Anterior cingulate cortex (tissue), 58 donors: ENCODE data around the gene MRFAP1L1.
"Not testable (repeated sequence)": the region's sequence is repeated elsewhere in the genome, so short reads cannot be mapped to it uniquely, and the experiment has no call there.

ENCODE experiments used
- DNase-seq, 58 donors: peaks; one replicate each; lab custom pipeline; 2025; lab: John Stamatoyannopoulos, UW

The MRFAP1L1 gene

DNA sequence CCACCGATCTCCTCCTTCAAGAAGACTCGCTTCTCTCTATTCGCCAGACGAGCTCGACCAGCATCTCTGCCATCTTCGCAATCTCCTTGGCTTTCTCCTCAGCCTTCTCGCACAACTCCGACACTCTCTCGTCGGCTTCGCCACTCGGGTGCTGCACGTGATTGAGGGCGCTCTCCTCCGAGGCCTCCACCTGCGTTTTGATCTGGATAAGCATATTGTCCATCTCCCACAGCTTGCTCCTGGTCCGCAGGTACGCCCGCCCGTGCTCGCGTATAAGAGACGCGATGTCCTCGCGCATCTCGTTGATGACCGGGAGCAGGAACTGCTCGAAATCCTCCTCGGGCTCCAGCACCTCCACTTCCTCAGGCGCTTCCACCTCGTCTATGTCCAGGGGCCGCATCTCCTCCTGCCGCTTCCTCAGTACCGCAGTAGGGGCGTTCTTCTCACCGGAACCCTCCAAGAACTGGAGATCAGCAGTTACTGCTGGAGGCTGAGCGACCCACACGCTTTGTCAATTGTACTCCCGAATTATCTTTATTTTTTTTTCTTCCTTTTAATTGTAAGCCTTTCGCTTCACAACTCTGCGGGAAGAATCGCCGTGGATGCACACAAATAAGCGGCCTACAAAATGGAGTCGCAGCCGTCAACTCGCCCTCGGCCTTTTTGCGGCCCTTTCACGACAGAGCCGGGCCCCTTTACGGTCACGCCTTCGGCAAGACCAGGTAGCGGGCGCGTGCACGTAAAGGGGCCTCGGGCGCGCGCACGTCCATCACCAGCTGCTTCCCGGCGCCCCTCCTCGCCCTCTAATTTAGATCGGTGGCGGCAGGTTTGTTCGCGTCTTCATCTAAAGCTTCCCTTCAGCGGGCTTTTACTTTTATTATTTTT lies at the start of gene MRFAP1L1:
Gene MRFAP1L1 (minus strand): TSS at position 636 of the 885 bp plus-strand sequence. CDS start 236 bp downstream, at position 400.
- DNase-seq: peak; percentile 48 to 96 (median 90)

DNA sequence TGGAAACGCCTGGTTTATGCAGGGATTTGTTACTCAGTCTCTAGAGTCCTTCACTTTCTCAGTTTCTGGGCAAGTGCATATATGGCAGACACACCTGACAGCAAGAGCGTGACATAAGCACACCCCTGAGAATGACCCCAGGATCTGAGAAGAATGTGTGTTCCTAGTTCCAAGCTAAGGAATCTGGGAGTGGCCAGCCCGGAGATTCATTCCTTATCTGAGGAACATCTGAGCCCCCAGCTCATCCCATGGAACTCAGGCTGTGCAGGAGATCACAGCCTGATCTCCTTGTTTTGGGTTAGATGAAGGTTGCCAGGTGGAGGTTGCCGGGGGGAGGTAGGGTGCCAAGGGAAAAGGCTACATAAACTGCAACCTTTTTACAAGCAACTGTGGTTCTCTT lies 49.1 kb upstream of the MRFAP1L1 start:
- DNase-seq: no peak

DNA sequence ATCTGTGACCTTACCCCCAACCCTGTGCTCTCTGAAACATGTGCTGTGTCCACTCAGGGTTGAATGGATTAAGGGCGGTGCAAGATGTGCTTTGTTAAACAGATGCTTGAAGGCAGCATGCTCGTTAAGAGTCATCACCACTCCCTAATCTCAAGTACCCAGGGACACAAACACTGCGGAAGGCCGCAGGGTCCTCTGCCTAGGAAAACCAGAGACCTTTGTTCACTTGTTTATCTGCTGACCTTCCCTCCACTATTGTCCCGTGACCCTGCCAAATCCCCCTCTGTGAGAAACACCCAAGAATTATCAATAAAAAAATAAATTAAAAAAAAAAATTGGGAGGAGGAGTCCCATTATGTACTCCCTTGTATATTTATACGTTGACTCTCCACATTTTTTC lies 46.7 kb upstream of the MRFAP1L1 start:
- DNase-seq: not testable (repeated sequence)

DNA sequence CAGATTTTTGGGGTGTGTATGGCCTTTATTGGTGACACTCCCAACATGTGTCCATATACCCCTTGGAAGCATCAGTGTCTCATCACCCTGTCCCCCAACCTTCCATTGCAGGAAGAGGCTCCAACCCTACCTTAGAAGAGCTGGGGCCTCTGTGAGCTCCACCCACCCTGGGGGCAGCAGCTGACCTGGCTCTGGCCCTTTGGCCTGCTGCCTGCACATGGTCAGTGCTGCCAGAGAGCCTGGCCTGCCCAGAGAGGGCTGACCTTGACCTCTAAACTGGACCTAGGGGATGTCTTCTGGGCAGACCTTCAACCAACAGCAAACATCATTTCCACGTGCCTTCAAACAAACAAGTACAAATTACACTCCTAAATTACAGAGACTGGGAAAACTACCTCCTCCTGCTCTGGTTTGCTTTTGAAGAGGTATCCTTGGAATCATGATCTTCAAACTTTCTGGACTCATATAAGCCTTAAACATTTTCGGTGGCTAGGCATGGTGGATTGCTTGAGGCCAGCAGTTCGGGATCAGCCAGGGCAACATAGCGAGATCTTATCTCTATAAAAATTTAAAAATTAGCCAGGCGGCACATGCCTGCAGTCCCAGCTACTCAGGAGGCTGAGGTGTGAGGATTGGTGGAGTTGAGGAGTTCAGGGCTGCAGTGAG lies 45.6 kb upstream of the MRFAP1L1 start:
- DNase-seq: no peak

DNA sequence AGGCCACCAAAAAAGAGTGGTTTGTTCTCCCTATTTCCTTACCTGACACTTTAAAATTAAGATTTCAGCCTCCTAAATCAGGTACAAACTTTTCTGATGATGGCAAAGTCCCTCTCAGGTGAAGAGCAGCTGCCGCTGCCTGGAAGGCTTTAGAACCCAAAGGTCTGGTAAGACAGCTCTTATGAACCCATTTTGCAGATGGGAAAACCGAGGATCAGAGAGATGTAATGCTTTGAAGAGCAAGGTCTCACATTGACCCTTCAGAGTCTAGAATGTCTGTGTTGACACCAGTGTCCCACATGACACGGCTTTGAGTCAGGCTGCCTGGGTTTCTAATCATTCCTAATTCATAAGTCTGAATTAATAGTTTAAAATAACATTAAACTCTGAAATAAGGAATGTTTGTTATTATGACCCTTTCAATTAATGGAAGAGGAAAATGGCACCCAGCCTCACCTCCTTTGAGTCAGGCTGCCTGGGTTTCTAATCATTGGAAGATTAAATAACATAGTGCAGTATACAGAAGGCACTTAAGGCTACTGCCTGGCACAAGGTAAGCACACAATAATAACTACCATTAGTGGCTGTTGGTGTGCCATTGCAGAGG lies 44.9 kb upstream of the MRFAP1L1 start:
- DNase-seq: no peak

DNA sequence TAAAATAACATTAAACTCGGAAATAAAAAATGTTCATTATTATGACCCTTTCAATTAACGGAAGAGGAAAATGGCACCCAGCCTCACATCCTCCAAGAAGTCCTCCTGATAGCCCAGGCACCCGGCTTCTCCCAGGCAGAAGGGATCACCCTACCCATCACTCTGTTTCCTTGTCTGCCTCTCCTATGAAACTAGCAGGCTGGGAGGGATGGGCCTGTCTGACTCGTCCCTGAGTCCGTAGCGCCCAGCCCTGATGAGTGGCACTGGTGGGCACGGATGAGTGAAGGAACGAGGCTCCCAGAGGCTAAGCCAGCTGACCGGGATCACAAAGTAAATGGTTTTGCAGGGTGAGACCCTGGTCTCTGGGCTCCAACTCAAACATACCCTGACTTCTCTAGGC lies 44.2 kb upstream of the MRFAP1L1 start:
- DNase-seq: no peak

DNA sequence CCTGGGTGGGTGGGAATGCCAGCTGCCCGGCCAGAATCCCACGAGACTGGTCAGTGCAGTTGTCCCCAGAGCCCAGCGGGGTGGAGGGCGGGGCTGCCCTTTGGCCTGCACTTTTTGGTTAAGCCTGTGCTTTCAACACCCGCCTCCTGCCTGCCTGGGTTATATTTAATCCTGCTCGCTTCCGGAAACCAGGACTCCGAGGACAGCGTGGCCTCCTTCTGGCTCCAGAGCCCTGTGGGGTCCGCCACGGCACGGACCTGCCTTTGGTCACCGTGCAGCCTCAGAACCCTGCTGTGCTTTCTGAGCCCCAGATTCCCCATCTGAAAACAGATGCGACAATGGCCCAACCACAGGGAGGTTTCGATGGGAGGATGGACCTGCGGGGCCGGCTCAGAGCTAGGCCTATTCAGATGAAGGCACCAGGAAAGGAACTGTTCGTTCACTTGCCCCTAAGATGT lies 43.5 kb upstream of the MRFAP1L1 start:
- peak in 9 of 58 donors; percentile 14 to 56 (median 30) for DNase-seq

DNA sequence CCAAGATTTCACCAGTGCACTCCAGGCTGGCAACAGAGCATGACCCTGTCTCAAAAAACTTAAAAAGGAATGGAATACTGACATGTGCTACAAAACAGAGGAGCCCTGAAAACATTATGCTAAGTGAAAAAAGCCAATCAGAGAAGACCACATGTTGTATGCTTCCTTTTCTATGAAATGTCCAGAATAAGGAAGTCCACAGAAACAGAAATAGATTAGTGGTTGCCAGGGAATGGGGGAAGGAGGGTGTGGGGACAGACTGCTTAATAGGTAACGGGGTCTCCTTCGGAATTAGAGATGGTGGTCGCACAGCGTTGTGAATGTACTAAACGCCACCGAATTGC lies 42.8 kb upstream of the MRFAP1L1 start:
- DNase-seq: no peak

DNA sequence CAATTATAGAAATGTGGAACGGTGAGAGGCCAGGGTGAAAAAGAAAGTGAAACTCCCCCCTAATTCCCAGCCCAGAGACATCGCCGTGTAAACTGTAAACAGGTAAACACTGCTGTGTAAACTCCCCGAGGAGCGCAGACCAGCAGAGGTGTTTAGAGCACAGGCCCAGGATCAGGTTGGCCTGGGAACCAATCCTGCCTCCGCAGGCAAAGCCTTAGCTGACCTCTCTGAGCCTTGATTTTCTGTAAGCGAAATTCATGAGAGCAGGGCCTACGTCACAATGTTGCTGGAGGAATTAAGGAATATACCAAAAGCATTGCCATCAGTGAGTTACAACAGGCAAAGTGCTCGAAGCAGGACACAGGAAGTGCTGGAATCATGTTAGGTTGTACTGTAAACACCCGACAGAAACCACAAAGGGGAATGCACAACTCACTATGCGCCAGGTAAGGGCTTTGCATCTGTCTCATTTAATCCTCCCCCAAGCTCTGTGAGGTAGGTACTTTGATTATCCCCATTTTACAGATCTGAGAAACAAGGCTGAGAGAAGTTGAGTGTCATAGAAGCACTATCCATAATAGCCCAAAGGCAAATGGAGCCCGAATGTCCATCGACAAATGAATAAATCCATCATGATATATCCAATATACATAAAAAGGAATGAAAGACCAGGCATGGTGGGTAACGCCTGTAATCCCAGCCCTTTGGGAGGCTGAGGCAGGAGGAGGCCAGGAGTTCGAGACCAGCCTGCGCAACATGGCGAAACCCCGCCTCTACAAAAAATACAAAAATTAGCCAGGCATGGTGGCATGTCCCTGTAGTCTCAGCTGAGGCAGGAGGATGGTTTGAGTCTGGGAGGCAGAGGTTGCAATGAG lies 42.2 kb upstream of the MRFAP1L1 start:
- no peak for DNase-seq

DNA sequence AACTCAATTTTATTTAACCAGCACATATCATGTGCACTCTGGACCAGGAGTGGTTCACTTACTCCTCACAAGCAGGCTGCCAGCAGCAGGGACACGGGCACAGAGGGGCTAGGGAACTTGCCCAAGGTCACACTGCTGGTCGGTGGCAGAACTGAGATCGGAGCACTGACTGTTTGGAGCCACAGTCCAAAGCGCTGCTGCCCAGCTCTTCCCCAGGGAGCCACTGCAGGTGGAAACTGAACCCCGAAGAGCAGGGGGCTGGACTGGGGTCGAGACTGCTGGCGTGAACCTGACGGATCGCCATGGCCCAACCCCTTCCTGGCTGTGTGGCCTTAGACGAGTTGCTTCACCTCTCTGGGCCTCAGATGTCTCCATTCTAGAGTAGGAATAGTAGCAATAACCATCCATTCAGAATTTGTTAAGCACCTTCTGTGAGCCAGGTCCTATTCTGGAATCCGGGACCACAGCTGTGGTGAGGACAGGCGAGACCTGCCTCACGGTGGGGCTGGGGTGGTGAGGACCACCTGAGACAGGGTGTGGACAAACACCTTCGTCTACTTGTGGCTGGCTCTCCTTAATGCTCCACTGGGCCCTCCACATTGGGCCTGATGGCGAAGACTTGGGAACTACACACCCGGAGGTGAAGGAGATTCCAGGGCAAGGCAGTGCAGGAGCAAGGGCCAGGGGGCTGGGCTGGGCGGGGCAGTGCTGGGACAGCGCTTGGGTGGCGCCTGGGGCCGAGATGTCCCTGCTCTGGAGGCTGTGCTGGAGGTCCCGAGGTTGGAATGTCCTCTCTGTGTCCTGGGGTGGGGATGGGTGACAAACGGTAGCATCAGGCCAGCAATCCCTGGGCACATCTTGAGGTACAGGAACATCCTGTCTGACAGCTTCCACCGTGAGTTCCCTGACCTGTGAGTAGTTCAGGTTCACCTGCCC lies 40.9 kb upstream of the MRFAP1L1 start:
- no peak for DNase-seq

DNA sequence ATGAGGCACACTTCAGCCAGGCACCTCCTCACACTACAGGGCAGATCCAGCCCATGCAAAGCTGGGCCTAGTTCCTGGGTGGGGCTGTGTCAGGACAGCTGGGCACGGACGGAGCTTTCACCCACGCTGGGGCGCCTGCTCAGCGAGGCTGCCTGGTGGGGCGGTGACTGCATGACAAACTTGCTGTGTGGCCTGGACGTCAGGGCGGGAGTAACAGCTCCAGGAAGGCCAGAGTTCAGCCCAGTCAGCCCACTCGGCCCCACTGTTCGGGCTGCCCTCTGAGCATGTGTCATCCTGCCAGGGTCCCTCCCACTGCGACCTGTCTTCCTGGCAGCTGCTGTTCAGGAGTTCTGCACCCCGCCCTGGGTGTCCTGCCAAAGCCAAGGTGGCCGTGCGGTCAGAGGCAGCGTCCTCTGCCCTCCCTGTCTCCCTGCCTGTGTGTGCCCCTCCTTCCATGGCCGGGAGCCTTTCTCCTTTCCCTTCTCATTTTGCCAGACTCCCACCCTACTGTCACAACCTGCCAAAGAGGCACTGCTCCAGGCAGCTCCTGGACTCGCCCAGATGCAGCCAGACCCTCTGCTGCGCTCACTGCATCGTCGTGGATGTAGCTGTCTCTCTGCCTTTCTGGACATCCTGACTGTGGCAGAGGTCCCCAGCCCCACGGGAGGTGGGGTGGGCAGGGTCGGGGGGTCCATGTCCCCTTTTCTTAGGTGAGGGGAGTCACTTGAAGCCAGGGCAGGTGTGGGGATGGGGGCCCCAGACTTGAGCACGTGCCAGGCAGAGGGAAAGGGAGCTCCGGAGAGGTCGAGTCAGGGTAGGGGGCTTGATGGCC lies 39.9 kb upstream of the MRFAP1L1 start:
- no peak for DNase-seq

DNA sequence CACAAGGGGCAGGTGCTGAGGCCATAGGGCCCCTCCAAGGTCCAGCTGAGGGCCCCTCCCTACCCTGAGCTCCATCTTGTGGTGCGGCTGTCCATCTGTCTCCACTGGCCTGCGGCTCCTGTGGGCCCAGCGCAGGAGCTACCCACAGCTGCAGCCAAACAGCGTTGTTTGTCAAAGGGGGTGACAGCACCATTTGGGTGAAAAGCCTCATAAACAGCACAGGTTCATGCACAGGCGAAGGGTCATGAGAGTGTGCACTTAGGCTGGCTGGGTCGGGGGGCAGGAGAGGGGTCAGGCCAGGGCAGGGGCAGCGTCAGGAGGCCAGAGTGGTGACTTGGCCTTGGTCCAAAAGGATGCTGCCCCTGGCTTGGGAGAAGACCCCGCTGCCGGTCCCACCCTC lies 38.6 kb upstream of the MRFAP1L1 start:
- no peak for DNase-seq

DNA sequence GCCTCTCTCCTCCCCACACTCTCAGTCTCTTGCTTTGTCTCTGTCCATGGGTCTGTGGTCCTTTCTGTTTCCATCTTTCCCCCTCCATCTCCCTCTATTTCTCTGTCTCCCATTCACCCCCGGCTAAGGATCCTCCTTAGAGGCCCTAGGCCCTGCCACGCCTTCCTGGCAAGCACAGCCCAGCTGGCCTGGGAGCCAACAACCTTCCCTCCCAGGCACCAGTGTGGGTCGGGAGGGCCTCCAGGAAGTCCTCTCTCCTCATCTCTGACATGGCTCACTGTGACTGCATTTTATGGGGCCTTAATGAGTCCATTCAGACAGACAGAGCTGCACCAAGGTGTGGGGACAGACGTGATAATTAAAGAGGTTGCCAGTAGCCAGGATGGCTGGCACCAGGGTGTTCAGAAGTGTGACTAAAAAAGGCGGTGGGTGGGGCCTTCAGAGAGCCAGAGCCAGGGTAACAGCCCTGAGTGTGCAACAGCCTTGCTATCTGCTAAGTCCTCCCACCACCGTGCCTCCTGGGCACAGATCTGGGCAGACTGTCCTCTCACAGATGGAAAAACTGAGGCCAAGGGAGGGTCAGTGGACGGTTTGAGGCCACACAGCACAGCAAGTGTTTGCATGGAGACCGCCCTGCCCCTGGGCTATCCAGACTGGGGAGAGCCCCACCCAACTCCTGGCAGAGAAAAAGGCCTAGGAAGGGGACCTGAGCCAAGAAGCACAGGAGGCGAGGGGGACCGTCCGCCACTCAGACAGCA lies 37.8 kb upstream of the MRFAP1L1 start:
- no peak for DNase-seq

DNA sequence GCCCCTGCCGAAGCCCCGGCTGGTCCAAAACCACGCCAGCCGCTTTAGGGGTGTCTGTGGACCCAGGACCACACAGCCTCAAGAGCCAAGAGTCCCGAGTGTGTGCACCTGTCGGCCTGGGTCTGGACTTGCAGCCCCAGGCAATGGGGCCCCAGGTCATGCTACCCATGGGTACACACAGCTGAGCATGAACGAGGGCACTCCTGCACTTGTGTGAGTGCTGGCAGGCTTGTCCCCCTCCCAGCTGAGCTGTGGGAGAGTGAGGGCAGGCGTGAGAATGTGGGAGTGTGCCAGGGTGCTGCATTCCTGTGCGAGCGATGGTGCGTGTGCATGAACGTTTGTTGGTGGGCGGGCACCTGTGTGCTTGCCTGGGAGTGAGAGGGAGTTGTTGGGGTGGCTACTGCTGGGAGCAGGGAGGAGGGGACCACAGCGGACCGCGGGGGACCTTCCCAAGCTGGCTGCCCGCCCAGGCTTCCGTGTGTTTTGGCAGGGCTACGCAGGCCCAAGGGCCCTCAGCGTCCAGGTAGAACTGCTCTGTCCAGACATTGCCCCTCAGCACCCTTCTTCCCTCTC lies 37.1 kb upstream of the MRFAP1L1 start:
- no peak for DNase-seq

DNA sequence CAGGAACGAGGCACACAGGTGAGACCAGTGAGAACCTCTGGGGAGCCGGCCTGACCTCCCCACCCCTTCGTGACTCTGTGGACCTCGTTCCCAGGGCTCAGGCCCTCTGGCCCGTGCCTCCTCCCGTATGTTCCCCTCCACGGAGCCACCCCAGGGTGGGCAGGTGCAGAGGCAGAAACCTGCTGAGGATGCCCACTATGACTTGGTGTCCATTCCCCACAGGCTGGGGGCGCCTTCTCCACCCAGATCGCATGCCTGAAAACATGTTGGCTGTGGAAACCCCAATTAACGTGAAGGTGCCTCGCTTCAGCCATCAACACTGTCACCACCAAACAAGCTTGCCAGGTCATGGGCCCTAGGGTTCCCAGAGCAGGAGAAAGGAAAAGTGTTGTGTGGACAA lies 33.3 kb upstream of the MRFAP1L1 start:
- no peak for DNase-seq

DNA sequence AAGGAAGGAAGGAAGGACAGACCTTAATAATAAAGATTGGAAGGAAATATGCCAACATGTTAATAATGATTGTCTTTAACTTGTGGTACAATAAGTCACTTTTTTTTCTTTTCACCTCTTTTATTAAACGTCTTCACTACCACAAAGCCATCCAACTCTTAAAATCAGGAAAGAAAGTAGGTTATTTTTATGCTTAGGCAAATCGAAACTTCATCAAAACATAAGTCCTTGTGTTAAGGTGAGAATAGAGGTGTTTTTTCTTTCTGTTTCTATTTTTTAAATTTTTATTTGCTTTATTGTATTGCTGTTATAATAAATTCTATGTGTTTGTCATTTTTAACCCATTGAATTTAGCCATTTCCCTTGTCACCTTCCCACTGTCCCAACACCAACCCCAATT lies 32.8 kb upstream of the MRFAP1L1 start:
- DNase-seq: no peak

DNA sequence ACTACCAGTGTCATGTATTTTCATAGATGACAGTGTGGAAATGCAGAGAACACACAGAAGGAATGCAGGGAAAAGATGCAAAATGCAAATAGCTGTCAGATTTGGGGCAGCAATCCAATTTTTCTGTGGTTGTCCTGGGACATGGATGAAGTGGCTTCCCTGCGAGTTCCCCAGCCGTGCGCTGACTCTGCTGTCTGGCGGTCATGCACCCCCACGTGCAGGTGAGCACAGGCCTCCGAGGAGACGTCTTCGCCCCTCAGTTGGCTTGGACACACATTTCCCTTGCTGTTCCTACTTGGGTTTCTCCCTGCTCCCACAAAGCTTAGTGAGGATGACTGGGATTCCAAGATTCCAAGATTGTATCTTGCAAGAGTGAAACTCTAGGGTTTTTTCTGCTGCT lies 30.7 kb upstream of the MRFAP1L1 start:
- no peak for DNase-seq
